ENCODE data around the gene MAD1L1.

- TF ChIP-seq EZH2 (IDR thresholded peaks at IDR 0.05; ENCODE audit: insufficient read depth, low read length), result no peak
- TF ChIP-seq, protein P1, sequence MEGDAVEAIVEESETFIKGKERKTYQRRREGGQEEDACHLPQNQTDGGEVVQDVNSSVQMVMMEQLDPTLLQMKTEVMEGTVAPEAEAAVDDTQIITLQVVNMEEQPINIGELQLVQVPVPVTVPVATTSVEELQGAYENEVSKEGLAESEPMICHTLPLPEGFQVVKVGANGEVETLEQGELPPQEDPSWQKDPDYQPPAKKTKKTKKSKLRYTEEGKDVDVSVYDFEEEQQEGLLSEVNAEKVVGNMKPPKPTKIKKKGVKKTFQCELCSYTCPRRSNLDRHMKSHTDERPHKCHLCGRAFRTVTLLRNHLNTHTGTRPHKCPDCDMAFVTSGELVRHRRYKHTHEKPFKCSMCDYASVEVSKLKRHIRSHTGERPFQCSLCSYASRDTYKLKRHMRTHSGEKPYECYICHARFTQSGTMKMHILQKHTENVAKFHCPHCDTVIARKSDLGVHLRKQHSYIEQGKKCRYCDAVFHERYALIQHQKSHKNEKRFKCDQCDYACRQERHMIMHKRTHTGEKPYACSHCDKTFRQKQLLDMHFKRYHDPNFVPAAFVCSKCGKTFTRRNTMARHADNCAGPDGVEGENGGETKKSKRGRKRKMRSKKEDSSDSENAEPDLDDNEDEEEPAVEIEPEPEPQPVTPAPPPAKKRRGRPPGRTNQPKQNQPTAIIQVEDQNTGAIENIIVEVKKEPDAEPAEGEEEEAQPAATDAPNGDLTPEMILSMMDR (IDR thresholded peaks at IDR 0.05; ENCODE audit: insufficient read depth, low read depth, low read length), result no peak
Measured at GRCh38 chr7:2273866-2274265, 41.1 kb upstream of the MAD1L1 start.
